GM20000 (cell line): ENCODE measurements around the gene RHOT2.

Experiments
- DNase-seq: peaks from one replicate; pipeline ENCODE4 v3.0.0; 2012; ENCODE audit warnings: low spot score
- TF ChIP-seq, protein P1 (sequence below): IDR thresholded peaks from 2 replicates; pipeline ENCODE4 v1.5.1; 2012; ENCODE audit warnings: mild to moderate bottlenecking, control low read depth; ENCODE audit errors: extremely low read depth, missing control alignments

The RHOT2 gene

DNA sequence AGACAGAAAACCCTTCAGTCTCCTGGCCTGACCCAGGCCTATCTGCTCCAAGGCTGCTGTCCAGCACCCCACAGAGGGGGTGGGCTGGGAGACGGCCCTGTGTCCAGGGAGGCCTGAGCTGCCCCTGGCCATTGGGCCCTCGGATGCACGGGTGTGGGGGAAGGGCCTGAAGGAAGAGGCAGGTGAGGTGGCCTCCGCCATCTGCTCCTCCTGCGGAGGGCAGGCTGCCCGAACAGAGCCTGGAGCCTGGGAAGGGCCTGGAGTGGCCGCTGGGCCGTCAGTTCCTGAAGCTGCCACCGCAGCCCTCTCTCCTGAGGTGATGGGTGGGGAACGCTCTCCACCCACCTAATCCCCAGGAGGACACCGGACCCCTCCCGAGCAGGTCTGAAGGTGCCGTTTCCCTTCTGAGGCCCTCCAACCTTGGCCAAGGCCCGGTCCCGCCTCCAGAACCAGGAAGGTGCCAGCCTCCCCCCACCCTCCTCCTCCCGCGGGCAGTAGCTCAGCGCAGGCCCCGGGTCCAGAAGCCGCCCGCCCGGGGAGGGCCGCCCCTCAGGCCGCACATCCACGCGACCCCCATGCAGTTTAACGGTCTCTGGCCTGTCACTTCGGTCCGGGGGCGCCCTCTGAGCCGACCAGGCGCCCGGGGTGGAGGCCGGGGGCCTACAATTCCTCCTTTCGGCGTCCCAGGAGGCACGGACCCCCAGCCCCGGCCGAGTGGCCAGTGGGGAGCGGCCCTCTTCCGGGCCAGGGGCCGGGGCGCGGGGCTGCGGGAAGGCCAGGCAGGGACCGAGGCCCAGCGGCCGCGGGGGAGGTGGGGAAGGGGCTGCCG lies 36.8 kb downstream of the RHOT2 start:
- no peak for DNase-seq
- TF ChIP-seq, protein P1, sequence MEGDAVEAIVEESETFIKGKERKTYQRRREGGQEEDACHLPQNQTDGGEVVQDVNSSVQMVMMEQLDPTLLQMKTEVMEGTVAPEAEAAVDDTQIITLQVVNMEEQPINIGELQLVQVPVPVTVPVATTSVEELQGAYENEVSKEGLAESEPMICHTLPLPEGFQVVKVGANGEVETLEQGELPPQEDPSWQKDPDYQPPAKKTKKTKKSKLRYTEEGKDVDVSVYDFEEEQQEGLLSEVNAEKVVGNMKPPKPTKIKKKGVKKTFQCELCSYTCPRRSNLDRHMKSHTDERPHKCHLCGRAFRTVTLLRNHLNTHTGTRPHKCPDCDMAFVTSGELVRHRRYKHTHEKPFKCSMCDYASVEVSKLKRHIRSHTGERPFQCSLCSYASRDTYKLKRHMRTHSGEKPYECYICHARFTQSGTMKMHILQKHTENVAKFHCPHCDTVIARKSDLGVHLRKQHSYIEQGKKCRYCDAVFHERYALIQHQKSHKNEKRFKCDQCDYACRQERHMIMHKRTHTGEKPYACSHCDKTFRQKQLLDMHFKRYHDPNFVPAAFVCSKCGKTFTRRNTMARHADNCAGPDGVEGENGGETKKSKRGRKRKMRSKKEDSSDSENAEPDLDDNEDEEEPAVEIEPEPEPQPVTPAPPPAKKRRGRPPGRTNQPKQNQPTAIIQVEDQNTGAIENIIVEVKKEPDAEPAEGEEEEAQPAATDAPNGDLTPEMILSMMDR = no peak

DNA sequence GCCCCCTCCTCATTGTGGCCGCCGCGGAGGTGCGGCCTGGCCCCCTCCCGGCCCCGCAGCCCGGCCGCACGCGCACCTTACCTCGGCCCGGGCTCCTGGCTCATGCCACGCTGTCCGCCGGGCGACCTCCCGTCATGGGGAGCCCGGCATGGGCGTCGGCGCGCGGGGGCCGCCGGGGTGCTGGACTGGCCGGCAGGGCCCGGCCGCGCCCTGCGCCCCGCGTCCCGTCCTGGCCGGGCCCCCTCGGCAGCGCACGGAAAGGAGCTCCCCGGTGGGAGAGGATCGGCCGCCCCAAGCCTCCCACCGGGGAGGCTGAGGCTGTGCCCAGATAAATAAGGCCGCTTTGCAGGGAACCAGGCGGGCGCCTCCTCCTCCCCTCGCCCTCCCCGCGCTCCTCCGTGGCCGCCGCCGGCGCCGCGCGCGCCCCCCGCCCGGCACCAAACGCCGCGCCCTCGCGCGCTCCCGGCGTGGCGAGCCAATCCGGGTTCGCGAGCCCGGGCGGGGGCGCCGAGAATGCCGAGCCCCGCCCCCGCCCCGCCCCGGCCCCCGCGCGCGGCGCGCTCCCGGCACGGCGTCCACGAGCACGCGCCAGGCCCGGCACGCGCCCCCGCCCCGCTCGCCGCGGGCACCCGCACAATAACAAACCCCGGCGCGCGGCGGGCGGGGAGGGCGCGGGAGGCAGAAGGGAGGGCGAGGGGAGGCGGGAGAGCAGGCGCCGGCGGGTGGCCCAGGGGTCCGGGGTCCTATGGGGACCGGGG lies 37.7 kb downstream of the RHOT2 start, which contains the start of gene FBXL16:
Gene FBXL16, minus strand, starts transcription at position 371 of the 758 bp plus-strand sequence. CDS start 8,396 bp downstream, outside the sequence.
- TF ChIP-seq, protein P1 = no peak
- DNase-seq = no peak

DNA sequence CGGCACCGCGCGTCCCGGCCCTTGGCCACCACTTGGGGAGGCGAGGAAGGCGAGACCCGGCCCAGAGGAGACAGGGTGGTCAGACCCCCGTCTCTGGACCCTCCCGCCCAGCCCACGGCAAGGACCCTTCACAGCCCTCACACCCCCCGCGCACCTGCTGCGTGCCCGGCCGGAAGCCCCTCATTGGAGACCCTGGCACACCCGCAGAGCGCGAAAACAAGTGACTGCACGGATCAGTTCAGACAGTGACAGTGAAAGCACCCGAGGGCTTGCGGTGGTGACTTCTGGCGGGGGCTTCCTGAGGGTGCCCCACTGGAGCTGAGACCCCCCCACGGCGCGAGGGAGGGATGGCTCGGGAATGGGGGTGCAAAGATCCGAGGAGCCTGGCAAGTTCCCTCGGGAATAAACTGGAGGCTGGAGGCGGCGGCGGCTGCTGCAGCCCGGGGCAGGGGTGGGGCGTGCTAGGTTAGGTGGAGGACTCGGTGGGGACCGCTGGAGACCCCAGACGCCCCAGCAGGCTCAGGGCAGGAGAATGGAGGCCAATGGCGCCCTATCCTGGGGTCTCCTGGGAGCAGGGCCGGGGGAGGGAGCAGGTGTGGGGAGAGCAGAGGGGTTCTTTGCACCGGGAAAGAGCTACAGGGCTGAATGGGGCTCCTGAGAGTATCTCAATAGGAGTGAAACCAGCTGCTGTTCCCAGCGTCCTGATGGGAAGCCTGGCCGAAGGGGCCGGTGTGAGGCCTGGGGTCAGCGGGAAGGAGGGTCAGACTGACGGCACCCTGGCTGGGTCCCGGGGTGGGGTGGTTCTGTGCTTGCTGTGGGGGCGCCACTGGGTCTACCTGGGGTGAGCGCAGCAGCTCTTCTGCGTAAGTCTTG lies 38.5 kb downstream of the RHOT2 start:
- TF ChIP-seq, protein P1 = no peak
- no peak for DNase-seq

DNA sequence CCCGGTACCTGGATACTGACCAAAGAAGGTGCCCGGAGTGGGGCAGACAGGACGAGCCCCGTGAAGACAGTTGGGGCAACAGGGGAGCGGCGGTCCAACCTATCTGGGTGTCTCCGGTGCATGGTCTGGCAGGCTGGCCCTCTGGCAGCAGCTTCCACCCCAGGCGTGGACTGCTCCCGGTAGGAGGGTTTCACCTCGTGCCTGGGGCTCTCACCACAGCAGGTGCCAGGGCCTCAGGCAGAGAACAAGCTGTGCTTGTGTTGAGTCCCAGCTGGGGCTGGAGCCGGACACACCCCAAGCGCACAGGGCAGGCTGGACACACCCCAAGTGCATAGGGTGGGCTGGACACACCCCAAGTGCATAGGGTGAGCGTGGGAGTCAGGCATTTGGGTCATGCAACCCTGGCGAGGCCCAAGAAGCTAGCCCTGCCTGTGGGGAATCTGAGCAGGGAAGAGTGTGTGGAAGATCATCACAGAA lies 39.2 kb downstream of the RHOT2 start:
- TF ChIP-seq, protein P1 = no peak
- no peak for DNase-seq

DNA sequence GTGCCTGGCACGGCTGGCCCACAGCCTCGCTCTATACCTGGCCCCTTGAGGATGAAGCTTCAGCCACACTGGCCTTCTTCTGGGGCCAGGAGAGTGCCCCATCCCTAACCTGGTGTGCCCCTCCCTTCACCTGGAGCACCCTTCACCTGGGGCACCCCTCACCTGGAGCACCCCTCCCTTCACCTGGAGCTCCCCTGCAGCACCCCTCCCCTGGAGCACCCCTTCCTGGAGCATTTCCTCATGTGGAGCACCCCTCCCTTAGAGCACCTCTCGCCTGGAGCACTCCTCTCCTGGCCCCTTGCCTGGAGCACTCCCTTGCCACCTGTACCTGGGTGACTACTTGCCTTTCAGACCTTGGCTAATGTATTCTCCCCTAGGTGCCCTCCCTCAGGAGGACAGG lies 40.1 kb downstream of the RHOT2 start:
- TF ChIP-seq, protein P1 = no peak
- no peak for DNase-seq

DNA sequence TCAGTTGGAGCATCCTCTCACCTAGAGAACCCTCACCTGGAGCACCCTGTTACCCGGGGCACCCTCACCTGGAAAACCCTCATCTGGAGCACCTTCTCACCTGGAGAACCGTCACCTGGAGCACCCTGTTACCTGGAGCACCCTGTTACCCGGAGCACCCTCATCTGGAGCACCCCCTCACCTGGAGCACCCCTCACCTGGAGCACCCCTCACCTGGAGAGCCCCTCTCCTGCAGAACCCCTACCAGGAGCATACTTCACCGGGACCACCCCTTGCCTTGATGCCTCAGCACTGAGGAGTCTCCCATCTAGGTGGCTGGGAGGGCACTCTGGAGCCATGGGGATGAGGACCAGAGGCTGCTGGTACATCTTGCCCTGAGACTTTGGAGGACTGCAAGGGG lies 41.0 kb downstream of the RHOT2 start:
- DNase-seq = no peak
- TF ChIP-seq, protein P1 = no peak
